ENCODE data around the gene CALN1.

CALN1 gene

GRCh38 chr7:72170475-72170874, 241.7 kb downstream of the CALN1 start:
- no peak for DNase-seq

GRCh38 chr7:72163271-72163670, 248.9 kb downstream of the CALN1 start:
- DNase-seq: no peak

GRCh38 chr7:72161534-72161933, 250.6 kb downstream of the CALN1 start:
- DNase-seq: no peak

- DNase-seq: no peak
Measured at GRCh38 chr7:72159911-72160310, 252.2 kb downstream of the CALN1 start.

- DNase-seq: no peak
Measured at GRCh38 chr7:72156671-72157070, 255.5 kb downstream of the CALN1 start.

- DNase-seq: no peak
Measured at GRCh38 chr7:72153132-72153512, 259.0 kb downstream of the CALN1 start.

GRCh38 chr7:72152161-72153131, 259.7 kb downstream of the CALN1 start:
- DNase-seq: no peak

- DNase-seq: no peak
Measured at GRCh38 chr7:72140566-72140965, 271.6 kb downstream of the CALN1 start.

- DNase-seq: no peak
Measured at GRCh38 chr7:72127136-72127535, 285.0 kb downstream of the CALN1 start.

GRCh38 chr7:72123913-72124312, 288.2 kb downstream of the CALN1 start:
- DNase-seq: no peak

- no peak for DNase-seq
Measured at GRCh38 chr7:72118366-72118765, 293.8 kb downstream of the CALN1 start.

GRCh38 chr7:72114129-72114528, 298.0 kb downstream of the CALN1 start:
- no peak for DNase-seq

- no peak for DNase-seq
Measured at GRCh38 chr7:72112992-72113391, 299.1 kb downstream of the CALN1 start.

GRCh38 chr7:72112530-72112929, 299.6 kb downstream of the CALN1 start:
- no peak for DNase-seq

- no peak for DNase-seq
Measured at GRCh38 chr7:72111086-72111485, 301.1 kb downstream of the CALN1 start.

GRCh38 chr7:72109566-72109965, 302.6 kb downstream of the CALN1 start:
- no peak for DNase-seq

GRCh38 chr7:72106405-72106804, 305.7 kb downstream of the CALN1 start:
- no peak for DNase-seq

GRCh38 chr7:72101444-72101843, 310.7 kb downstream of the CALN1 start:
- DNase-seq: no peak

GRCh38 chr7:72099784-72100183, 312.4 kb downstream of the CALN1 start:
- DNase-seq: no peak

GRCh38 chr7:72098807-72099580, 313.1 kb downstream of the CALN1 start:
- no peak for DNase-seq

GRCh38 chr7:72097226-72097625, 314.9 kb downstream of the CALN1 start:
- no peak for DNase-seq

GRCh38 chr7:72092769-72093168, 319.4 kb downstream of the CALN1 start:
- DNase-seq: no peak

GRCh38 chr7:72087926-72088325, 324.2 kb downstream of the CALN1 start:
- DNase-seq: no peak

Data from NCI-H1417 treated with DMSO at 0.1 percent for 48 hours (cell line).